Pons (tissue), 1 donor: Measurements from ENCODE around the gene AMBRA1.

ENCODE experiments used
- DNase-seq: peaks from one replicate; pipeline ENCODE4 v3.0.0-alpha.2; 2016; ENCODE audit warnings: low spot score

Gene AMBRA1

GRCh38 chr11:46475051-46475925 is 118.5 kb downstream of the AMBRA1 start:
- DNase-seq: no peak

DNA sequence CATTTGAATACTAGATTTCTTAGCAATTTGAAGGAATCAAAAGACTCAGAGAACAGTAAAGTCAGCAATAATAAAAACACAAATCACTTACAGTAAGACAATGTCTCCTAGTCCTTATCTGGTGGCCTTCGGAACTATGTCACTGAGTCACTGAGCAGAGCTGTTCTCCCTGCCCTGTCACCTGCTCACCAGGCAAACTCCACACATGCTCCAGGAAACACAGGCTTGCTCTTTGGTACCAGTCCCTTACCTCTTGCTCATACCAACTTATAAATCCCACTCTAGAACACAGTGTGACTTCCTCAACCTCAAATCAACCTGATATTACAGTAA is 121.2 kb downstream of the AMBRA1 start:
- no peak for DNase-seq

DNA sequence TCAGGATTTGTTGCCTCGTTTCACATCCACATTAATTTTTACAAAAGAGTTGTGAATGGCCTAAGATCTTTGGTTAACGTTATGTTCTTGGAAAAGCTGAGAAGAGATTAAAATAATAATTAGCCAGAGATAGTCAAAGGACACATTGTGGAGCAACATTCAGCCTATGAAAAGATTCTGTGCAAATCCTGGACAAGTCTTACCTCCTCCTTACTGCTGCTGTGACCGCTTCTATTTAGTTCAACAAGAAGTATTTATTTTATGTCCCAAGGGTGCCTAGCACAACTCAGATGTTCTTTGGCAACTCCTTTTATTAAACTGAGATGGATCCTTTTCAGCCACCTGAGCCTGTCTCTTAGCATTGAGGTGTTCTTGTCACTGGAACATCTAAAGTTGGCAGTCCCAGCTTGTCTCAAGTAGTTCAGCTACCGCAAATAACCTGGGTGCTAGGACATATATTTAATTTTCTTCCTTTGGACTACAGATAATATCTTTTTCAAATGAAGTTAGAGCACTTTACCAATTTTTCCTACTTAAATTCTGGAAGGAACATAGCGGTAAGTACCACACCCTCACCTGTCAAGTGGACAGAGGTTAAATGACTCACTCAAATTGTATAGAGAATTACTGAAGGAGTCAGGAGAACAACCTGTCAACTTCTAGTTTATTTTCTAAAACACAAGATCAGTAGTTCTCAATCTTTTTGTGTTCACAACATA is 121.7 kb downstream of the AMBRA1 start:
- no peak for DNase-seq

DNA sequence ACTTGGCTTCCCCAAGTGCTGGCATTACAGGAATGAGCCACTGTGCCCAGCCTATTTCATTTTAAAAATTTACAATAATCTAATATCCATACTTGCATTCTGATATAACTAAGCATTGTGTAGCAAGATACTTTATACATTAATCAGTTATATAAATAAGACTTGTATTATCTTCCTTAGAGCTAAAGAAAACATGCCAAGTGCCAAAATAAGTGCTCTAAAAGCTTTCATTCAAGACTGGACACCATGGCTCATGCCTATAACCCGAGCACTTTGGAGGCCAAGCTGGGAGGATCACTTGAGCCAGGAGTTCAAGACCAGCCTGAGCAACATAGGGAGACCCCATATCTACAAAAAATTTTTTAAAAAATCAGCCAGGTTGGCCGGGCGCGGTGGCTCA is 123.9 kb downstream of the AMBRA1 start:
- DNase-seq: no peak

GRCh38 chr11:46465683-46466082 is 128.1 kb downstream of the AMBRA1 start:
- no peak for DNase-seq

GRCh38 chr11:46463701-46464421 is 130.0 kb downstream of the AMBRA1 start:
- no peak for DNase-seq

GRCh38 chr11:46461461-46461927 is 132.3 kb downstream of the AMBRA1 start:
- no peak for DNase-seq

DNA sequence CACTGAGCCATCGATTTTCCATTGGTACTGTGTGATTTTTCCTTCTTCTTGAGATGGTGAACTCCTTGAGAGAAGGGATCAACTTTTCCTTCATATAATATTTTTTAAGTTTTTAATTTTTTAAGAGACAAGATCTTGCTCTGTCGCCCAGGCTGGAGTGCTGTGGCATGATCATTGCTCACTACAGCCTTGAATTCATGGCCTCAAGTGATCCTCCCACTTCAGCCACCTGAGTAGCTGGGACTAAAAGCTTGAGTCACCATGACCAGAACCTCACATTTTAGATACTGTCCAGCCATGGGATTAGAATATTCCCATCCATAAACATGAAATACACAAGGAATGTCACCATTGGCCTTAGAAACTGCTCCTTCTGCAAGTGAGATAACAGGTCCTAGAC is 135.3 kb downstream of the AMBRA1 start:
- no peak for DNase-seq

GRCh38 chr11:46457659-46458424 is 136.0 kb downstream of the AMBRA1 start:
- no peak for DNase-seq

DNA sequence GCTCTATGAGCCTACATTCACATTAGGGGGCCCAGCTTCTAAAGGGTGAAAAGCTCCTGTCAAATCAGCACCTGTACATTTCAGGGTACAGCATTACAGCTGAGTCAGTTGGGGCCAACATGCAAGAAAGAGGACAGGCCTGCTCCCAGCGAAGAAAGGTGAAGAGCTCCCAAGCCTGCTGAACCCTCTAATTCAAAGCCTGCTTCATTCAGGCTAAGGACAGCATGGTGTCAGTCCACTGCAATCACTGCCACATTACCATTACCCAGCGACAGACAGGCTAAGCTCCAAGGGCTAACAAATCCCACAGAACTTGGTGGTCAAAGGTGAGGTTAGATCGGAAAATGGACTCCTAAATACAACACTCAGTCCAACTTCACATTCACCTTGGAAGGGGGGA is 136.8 kb downstream of the AMBRA1 start:
- DNase-seq: no peak

DNA sequence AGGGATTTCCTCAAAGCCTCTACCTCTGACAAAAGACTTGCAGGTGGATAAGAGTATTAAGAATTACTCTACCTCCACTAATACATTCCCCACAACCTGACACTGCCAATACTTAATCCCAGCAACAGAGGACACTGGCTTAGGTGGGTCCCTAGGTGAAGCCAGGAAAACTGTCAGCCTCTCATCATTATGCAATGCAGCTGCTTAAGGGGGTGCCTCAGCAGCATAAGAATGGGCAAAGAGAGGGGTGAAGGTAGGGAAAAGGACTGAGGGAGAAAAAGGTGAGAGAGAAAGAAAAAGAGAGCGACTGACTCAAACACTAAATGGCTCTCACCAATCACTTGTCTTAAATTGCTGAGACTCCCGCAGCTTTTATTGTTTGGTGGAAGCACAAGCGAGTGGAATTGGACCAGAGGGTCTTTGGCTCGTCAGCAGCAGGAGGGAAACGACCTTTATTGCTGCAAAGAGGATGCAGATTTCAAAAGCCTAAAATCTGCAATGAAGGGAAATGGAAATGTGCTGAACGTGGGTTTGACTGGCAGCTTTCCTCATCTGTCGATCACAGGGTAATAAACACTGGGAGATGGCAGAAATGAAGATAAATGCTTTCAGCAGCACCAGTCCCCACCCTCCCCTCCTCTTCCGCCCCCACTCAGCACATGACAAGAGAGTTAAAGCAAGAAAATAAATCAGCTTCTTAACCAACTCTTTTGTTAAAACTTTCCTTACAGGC is 137.4 kb downstream of the AMBRA1 start:
- no peak for DNase-seq

DNA sequence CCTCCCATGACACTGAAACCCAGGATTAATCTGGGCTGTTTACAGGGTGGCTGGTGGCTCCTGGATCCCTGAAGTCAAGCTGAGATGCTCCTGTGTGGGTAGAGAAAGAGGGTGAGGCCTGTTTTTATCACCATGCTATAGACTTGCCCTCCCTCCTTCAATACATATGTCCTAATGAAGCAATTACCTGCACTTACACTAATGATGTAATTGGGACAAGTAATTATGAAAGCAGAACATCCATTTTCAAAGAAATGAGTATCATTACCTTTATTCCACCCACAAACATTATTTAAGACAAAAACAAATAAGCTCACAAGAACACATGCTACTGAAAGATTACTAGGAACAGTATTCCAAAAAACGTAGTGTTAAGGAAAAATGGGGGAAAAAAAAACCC is 138.0 kb downstream of the AMBRA1 start:
- DNase-seq: no peak

GRCh38 chr11:46452918-46453517 is 140.8 kb downstream of the AMBRA1 start:
- no peak for DNase-seq

DNA sequence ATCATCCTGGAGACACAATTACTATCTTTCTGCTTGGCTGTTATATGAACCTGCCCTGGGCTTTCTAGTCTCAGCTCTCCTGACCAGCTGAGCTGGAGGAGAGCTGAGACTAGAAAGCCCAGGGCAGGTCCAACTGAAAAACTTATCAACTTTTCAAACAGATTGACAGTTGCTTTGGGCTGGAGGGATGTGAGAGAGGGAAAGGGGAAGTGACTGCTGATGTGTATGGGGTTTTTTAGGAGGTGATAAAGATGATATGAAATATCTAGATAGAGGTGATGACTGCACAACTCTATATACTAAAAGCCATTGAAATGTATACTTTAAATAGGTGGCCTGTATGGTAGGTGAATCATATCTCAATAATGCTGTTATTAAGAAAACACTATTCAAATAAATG is 142.1 kb downstream of the AMBRA1 start:
- DNase-seq: no peak

DNA sequence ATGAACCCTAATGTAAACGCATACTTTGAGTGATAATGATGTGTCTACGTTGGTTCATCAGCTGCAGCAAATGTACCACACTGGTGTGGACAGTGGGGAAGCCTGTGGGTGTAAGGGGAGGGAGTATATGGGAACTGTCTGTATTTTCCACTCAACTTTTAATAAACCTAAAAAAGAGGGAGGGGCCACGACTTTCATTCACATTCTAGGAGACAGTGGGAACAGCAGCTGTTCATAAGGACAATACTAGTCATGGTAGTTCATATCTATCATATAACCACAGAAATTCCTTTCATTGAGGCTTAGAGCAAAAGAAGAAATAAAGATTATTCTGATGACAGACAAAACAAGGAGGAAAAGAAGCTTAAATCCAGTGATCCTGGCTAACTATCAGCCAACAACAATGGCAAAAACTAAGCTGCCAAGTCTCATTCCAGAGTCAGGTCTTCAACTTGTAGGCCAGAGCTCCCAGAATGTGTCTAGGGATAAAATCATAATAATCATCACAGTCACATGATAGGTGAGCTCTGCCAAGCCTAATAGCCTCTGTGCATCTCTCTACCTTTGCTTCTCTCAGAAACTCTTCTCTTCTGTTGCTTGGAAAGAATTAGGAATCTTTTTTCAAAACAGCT is 142.9 kb downstream of the AMBRA1 start:
- no peak for DNase-seq

DNA sequence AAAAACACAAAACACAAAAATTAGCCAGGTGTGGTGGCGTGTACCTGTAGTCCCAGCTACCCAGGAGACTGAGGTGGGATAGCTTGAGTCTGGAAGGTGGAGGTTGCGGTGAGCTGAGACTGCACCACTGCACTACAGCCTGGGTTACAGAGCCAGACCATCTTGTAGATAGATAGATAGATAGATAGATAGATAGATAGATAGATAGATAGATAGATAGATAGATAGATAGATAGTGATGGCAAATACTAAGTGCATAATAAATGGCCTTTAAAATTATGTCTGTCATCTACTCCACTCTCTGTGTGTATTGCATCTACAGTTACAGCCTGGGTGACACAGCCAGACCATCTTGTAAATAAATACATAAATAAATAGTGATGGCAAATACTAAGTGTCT is 146.3 kb downstream of the AMBRA1 start:
- DNase-seq: no peak

DNA sequence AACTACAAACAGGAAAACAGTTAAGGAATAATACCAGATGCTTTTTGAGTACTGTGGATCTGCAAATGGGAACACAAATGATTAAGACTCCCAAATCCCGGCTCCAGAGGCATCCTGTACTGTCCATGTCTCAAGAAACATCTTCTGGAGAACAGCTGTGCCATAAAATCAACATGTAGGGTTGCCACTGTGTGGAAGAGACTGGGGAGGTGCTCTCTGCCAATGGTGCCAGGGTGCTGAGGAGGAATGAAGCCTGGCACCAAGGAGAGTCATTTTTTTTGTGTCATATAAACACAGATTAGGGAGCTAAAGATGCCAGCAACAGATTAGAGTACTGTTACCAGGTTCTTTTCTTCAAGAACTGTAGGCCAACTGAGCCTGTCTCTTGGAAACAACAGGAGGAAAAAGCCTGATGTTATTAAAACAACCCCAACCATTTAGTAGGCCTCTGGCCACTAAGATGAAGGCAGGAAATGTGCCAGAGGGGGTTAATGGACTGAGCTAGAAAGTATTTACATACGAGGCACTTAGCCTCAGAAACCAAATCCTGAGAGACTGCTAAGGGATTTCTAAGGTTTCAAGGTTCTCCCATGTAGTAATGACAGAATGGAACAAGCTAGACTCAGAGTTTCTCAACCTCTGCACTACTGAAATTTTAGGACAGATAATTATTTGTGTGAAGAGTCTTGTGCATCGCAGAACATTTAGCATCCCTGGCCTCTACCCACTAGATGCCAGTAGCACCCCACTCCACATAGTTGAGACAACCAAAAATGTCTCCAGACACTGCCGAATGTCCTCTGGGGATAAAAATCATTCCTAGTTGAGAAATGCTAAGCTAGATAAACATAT is 147.7 kb downstream of the AMBRA1 start:
- peak; percentile 43 for DNase-seq

GRCh38 chr11:46445192-46445919 is 148.5 kb downstream of the AMBRA1 start:
- DNase-seq: no peak

DNA sequence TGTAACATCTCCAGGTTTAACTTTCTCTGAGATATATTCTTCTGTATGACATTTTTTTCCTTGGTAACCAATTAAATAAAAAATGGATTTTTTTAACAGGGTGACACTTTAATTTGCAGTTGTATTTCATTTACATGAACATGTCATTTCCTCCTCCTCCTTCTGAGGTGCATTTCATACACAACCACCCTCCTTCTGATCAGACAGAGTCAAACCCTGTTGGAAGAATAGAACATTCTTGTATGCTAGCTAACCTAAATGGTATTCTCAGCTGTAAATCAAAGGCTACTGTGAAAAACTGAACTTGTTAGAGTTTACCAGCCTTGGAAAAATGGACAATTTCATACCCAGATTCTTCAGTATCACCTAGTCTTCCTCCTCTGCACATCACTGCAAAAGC is 149.5 kb downstream of the AMBRA1 start:
- DNase-seq: no peak
